Stomach (tissue), 9 donors: ENCODE data around the gene DMWD. TPM values are rescaled to one million over a fixed set of nuclear protein-coding genes. Genes with fewer than 3 reads are reported as not detected.
A peak's percentile ranks its signal among the peaks of the same experiment; 100 is the strongest.

Experiments used
- DNase-seq, 2 donors: peaks; one replicate each; pipeline versions ENCODE4 v3.0.0 to v3.0.0-alpha.2; 2013 to 2019
- H3K27ac ChIP-seq, 5 donors: fragments of 200-600 bp in 4 of 5; sonication (generic) in 4 of 5; one replicate each; pipeline ENCODE4 v1.5.1; 2013 to 2019; ENCODE audit warnings: mild to moderate bottlenecking in 1 of 5, moderate library complexity in 1 of 5
- H3K27me3 ChIP-seq, 3 donors: fragments of 200-600 bp; sonication (generic); one replicate each; pipeline ENCODE4 v1.5.1; 2017 to 2019; ENCODE audit warnings: mixed run types in 1 of 3
- H3K36me3 ChIP-seq, 4 donors: fragments of 200-600 bp; sonication (generic); 1 replicate in 3 of 4; 2 replicates in 1 of 4; pipeline ENCODE4 v1.5.1; 2016 to 2019
- H3K4me1 ChIP-seq, 4 donors: fragments of 200-600 bp; sonication (generic); one replicate each; pipeline ENCODE4 v1.5.1; 2016 to 2019
- H3K4me3 ChIP-seq, 4 donors: fragments of 200-600 bp; sonication (generic) in 3 of 4; one replicate each; pipeline ENCODE4 v1.5.1; 2016 to 2019; ENCODE audit warnings: mild to moderate bottlenecking in 1 of 4
- H3K9me3 ChIP-seq, 4 donors: fragments of 200-600 bp; sonication (generic); one replicate each; pipeline ENCODE4 v1.5.1; 2016 to 2019
- EP300 ChIP-seq: sonication (generic); formaldehyde crosslinking; IDR thresholded peaks from one replicate; pipeline ENCODE4 v1.6.1; 2017; ENCODE audit warnings: antibody characterized with exemption
- POLR2A ChIP-seq, 4 donors: fragments of 450-650 bp; IDR thresholded peaks; one replicate each; pipeline ENCODE4 v1.6.1; 2016; ENCODE audit warnings: antibody characterized with exemption in 4 of 4, control low read depth in 2 of 4, mild to moderate bottlenecking in 1 of 4, moderate library complexity in 1 of 4
- POLR2AphosphoS5 ChIP-seq, 3 donors: sonication (generic); formaldehyde crosslinking; IDR thresholded peaks; one replicate each; pipeline ENCODE4 v1.6.1; 2016; ENCODE audit warnings: antibody characterized with exemption in 3 of 3
- WGBS, 5 donors: extraction: QIAGEN DNeasy Blood & Tissue Kit in 3 of 5; methylation state at CpG; one replicate each; pipeline versions ENCODE4 v1.1.5 to v1.1.7; 2013 to 2018; 5-methylcytosine and 5-hydroxymethylcytosine counted together
- intact Hi-C: fragments of 100-400 bp; cut with DNase I; formaldehyde crosslinking; loops from one replicate; pipeline ENCODE4 v1.15.1; 2023; ENCODE audit warnings: low total_unique reads
- polyA plus RNA-seq, 3 donors: library from polyadenylated mRNA; stranded (reverse); fragments of 200-250 nt; gene quantifications; one replicate each; pipeline ENCODE4 v1.2.3, GENCODE V29; 2013
- total RNA-seq, 5 donors: library from RNA; depleted of rRNA; stranded (reverse); fragments of >200 nt; gene quantifications; one replicate each; pipeline versions ENCODE4 v1.1.0 to v1.2.3, GENCODE V29; 2014 to 2016
- TF ChIP-seq, protein P1 (sequence below), 7 experiments: fragments of 450-650 bp in 4 of 7; fragments of 200-600 bp in 3 of 7; sonication (generic) in 3 of 7; IDR thresholded peaks; one replicate each; pipeline ENCODE4 v1.5.1; 2016 to 2019; ENCODE audit warnings: antibody characterized with exemption in 7 of 7, control low read depth in 2 of 7, mild to moderate bottlenecking in 1 of 7
- donor health status: healthy with polysubstance abuse.
- donor health status: Bipolar disorder and iron deficiency.
- donor health status: healthy.

Gene DMWD
- total and polyA plus RNA-seq, 8 donors = 5.3 to 52.1 (median 17.2) TPM

DNA sequence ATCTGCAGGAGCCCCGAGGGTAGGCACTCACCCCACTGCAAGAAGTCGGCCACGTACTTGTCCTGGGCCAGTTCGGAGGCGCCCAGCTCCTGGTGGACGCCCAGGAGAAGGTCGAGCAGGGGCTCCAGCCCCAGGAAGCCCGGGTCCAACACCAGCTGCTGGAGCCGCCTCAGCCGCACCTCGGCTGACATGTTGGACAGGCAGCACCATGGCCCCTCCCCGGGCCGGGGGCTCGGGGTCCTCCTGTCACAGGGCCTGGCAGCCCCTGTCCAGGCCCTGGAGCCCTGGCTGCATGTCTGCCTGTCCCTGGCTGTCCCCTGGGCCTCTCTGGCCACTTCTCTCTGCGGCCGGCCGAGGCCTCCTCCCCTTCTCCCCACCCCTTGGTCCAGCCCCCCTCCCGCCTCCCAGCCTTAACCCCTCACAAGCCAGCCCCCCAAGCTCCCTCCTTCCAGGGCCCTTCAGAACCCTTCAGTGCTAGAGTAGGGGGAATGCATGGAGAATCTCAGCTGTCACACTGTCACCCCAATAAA, 10.4 kb downstream of the DMWD start, which contains the start of gene DMPK:
TSS of gene DMPK (minus strand) at position 329 of the 530 bp plus-strand sequence. CDS start at position 191, 138 bp downstream.
- Histone ChIP-seq H3K27ac (peak within 1 kb of the TSS; percentile 55 to 88 (median 86)), H3K27me3 (peaks cover 0 to 66% (median 0%) of the 10 kb centered on the region in 3 donors), H3K9me3 (no peaks in the 10 kb centered on the region), H3K4me1 (peaks cover 53 to 82% (median 70%) of the 10 kb centered on the region in 4 donors), H3K36me3 (peaks cover 34 to 47% (median 37%) of the 10 kb centered on the region in 4 donors), H3K4me3 (peak within 1 kb of the TSS; percentile 54 to 71 (median 64))
- intact Hi-C loops = no loop called here
- 0 to 26% (median 12%) methylated on average over 2 to 18 of the region's 18 CpGs for WGBS, 5 donors
- no peak for TF ChIP-seq POLR2AphosphoS5 (IDR thresholded peaks at IDR 0.05)
- no peak for TF ChIP-seq EP300
- TF ChIP-seq, protein P1, sequence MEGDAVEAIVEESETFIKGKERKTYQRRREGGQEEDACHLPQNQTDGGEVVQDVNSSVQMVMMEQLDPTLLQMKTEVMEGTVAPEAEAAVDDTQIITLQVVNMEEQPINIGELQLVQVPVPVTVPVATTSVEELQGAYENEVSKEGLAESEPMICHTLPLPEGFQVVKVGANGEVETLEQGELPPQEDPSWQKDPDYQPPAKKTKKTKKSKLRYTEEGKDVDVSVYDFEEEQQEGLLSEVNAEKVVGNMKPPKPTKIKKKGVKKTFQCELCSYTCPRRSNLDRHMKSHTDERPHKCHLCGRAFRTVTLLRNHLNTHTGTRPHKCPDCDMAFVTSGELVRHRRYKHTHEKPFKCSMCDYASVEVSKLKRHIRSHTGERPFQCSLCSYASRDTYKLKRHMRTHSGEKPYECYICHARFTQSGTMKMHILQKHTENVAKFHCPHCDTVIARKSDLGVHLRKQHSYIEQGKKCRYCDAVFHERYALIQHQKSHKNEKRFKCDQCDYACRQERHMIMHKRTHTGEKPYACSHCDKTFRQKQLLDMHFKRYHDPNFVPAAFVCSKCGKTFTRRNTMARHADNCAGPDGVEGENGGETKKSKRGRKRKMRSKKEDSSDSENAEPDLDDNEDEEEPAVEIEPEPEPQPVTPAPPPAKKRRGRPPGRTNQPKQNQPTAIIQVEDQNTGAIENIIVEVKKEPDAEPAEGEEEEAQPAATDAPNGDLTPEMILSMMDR (IDR thresholded peaks at IDR 0.05) = no peak
- TF ChIP-seq POLR2A (IDR thresholded peaks at IDR 0.05) = no peak
- DNase-seq = peak in 1 of 2 donors; percentile 65

DNA sequence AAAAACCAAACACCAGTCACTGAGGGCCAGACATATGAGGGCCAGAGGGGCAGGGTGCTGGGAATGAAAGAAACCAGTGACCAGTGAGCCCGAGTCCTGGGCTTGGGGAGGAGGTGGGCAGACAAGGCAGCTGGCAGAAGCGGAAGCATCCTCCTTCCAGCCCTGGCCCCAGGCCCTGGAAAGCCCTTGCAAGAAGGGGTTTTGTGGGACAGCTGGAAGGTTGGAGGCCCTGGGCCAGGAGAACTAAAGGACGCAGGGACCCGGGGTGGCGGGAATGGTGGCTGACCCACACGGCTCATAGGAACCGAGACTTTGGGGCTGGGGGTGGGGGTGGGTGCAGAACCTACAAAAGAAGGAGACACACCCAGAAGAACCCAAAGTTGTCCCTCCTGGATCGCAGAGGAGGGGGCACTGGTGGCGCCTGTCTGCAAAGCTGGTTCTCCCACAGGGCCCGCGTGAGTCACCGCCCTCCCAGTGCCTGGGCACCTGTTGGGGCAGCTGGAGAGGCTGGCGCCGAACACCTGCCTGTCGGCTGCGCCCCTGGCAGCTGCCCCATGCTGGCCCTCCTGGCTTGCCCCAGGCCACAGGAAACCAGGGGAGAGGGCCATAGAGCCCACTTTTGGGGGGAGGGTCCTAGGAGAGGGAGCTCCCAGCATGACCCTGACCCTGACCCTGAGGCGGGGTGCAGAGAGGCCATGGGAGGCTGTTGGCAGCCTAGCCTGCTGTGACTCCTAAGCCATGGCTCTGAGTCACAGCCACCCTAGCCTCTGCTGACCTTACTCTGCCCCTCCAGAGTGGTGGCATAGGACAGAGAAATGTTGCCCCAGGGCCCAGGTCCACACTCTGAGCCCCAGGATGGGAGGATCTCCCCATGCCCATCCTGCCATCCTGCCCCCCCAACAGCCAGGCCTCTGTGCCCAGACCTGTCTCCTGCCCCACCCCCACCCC, 11.2 kb downstream of the DMWD start:
- 18 to 35% (median 28%) methylated on average over 14 to 17 of the region's 17 CpGs for WGBS, 5 donors
- Histone ChIP-seq H3K4me3 (peak overlapping the region; percentile 54 to 71 (median 64)), H3K27ac (peak overlapping the region; percentile 20 to 88 (median 86)), H3K4me1 (peaks cover 53 to 83% (median 70%) of the 10 kb centered on the region in 4 donors), H3K36me3 (peaks cover 34 to 47% (median 38%) of the 10 kb centered on the region in 4 donors), H3K27me3 (peaks cover 0 to 65% (median 0%) of the 10 kb centered on the region in 3 donors), H3K9me3 (no peaks in the 10 kb centered on the region)
- intact Hi-C loops = no loop called here
- peak in 1 of 3 donors; percentile 14 for TF ChIP-seq POLR2AphosphoS5 (IDR thresholded peaks at IDR 0.05)
- no peak for TF ChIP-seq POLR2A (IDR thresholded peaks at IDR 0.05)
- peak; percentile 55 to 72 for DNase-seq

DNA sequence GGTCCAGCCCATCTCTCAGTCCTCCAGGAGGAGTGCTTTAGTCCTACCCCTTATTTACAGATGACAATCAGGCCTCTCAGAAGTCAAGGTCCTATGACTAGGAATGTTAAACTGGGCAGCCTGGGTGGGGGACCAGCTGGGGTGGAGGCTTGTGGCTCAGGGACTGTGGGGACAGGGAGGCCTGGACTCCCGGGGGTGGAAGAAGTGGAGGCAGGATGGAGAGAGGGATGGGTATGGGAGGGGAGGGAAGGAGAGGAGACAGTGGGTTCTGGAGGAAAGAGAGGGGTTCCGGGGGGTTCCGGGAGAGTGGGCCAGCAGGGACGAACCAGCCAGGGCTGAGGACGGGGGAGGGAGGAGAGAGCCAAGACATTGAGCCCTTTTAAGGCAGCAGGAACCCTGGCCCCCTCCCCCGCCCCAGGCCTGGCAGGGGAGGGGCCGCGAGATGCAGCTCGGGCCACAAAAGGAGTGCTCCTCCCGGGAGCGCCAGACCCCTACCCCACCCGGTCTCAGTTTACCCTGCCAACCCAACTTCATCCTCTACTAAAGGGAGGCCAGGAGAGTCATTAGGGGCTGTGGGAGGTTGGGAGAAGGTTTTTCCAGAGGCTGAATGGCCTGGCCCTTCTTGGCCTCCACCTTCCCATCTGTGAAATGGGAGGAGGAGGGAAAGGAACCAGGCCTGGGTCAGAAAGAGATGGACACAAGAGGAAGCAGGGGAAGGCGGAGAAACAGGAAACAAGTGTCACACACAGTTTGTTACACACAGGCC, 12.0 kb downstream of the DMWD start:
- intact Hi-C loops = no loop called here

DNA sequence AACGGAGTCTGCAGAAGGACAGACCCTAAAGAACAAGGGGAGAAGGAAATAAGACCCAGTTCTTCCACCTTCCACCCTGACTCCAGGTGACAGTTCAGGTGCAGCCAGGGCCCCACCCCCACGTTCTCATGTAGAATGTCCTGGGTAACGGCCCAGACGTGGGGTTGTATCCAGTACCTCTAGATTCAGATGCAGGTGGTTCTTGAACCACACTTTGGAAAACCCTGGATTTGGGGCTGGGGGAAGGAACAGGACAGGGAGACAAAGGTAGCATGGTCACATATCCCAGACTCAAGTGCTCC, 12.5 kb downstream of the DMWD start:
- peaks cover 53 to 73% (median 63%) of the 10 kb centered on the region in 4 donors for H3K4me1 ChIP-seq
- intact Hi-C loops = no loop called here
- H3K36me3 ChIP-seq = peaks cover 23 to 38% (median 27%) of the 10 kb centered on the region in 4 donors
- TF ChIP-seq POLR2AphosphoS5 (IDR thresholded peaks at IDR 0.05) (no peak), EP300 (no peak), POLR2A (IDR thresholded peaks at IDR 0.05) (no peak)
- TF ChIP-seq, protein P1 (IDR thresholded peaks at IDR 0.05) = no peak
- no peaks in the 10 kb centered on the region for H3K9me3 ChIP-seq
- H3K27ac ChIP-seq = peak overlapping the region in 4 of 5 donors; percentile 83 to 88 (median 87)
- peak overlapping the region; percentile 54 to 71 (median 64) for H3K4me3 ChIP-seq
- no peak for DNase-seq
- 17 to 36% (median 31%) methylated on average over 4 of the region's 4 CpGs for WGBS, 5 donors
- peaks cover 0 to 55% (median 0%) of the 10 kb centered on the region in 3 donors for H3K27me3 ChIP-seq

More for the DNA sequence above, 12.0 kb downstream of the DMWD start:
- Histone ChIP-seq H3K27ac (peak overlapping the region in 4 of 5 donors; percentile 83 to 88 (median 87)), H3K9me3 (no peaks in the 10 kb centered on the region), H3K4me1 (peaks cover 53 to 78% (median 67%) of the 10 kb centered on the region in 4 donors), H3K4me3 (peak overlapping the region; percentile 54 to 71 (median 64)), H3K36me3 (peaks cover 28 to 42% (median 32%) of the 10 kb centered on the region in 4 donors), H3K27me3 (peaks cover 0 to 57% (median 0%) of the 10 kb centered on the region in 3 donors)
- TF ChIP-seq, protein P1 (IDR thresholded peaks at IDR 0.05) = no peak
- TF ChIP-seq POLR2A (IDR thresholded peaks at IDR 0.05) (no peak), EP300 (no peak), POLR2AphosphoS5 (IDR thresholded peaks at IDR 0.05) (no peak)
- peak in 1 of 2 donors; percentile 67 for DNase-seq
- WGBS, 5 donors = 20 to 39% (median 35%) methylated on average over 13 of the region's 13 CpGs
